Tibial artery (tissue), 4 donors: ENCODE data around the gene CELSR2.
A peak's percentile ranks its signal among the peaks of the same experiment; 100 is the strongest.

Experiments used
- DNase-seq, 2 donors: peaks; one replicate each; pipeline ENCODE4 v3.0.0-alpha.2; 2019
- H3K27ac ChIP-seq, 2 donors: fragments of 200-600 bp; sonication (generic) in 1 of 2; 1 replicate in 1 of 2; 2 replicates in 1 of 2; pipeline ENCODE4 v1.5.1; 2018 to 2019; ENCODE audit warnings: mild to moderate bottlenecking in 1 of 2
- H3K27me3 ChIP-seq, 2 donors: fragments of 200-600 bp; sonication (generic) in 1 of 2; one replicate each; pipeline versions ENCODE4 v1.5.1 to v1.6.0; 2016 to 2019
- H3K36me3 ChIP-seq, 3 donors: fragments of 200-600 bp; sonication (generic) in 2 of 3; one replicate each; pipeline ENCODE4 v1.5.1; 2016 to 2019; ENCODE audit warnings: mild to moderate bottlenecking in 2 of 3
- H3K4me1 ChIP-seq, 4 donors: fragments of 200-600 bp; sonication (generic) in 2 of 4; 1 replicate in 3 of 4; 2 replicates in 1 of 4; pipeline ENCODE4 v1.5.1; 2016 to 2019
- H3K4me3 ChIP-seq, 2 donors: fragments of 200-600 bp; sonication (generic) in 1 of 2; 1 replicate in 1 of 2; 2 replicates in 1 of 2; pipeline ENCODE4 v1.5.1; 2018 to 2019; ENCODE audit warnings: mild to moderate bottlenecking in 2 of 2
- H3K9me3 ChIP-seq, 3 donors: fragments of 200-600 bp; sonication (generic) in 1 of 3; one replicate each; pipeline ENCODE4 v1.5.1; 2016 to 2019
- CTCF ChIP-seq, 2 experiments: fragments of 200-600 bp in 1 of 2; fragments of 450-650 bp in 1 of 2; IDR thresholded peaks; one replicate each; pipeline ENCODE4 v1.5.1; 2017 to 2019; ENCODE audit warnings: antibody characterized with exemption in 2 of 2, mild to moderate bottlenecking in 1 of 2, moderate library complexity in 1 of 2
- intact Hi-C: fragments of 100-400 bp; cut with DNase I; formaldehyde crosslinking; loops from one replicate; pipeline ENCODE4 v1.15.0; 2023; ENCODE audit warnings: low total_unique reads

Gene CELSR2

GRCh38 chr1:109253803-109254620, 4.7 kb downstream of the CELSR2 start:
- Histone ChIP-seq H3K4me1 (peaks cover 0 to 42% (median 30%) of the 10 kb centered on the region in 4 donors), H3K27ac (peak overlapping the region; percentile 78 to 79), H3K36me3 (peaks cover 0 to 8% (median 7%) of the 10 kb centered on the region in 3 donors), H3K27me3 (no peaks in the 10 kb centered on the region), H3K9me3 (no peaks in the 10 kb centered on the region), H3K4me3 (peak overlapping the region; percentile 12 to 16)
- no peak for DNase-seq
- TF ChIP-seq CTCF (IDR thresholded peaks at IDR 0.05), result no peak
- intact Hi-C loops, result no loop called here

- TF ChIP-seq CTCF (IDR thresholded peaks at IDR 0.05), result no peak
- DNase-seq, result no peak
- no peaks in the 10 kb centered on the region for H3K27me3 ChIP-seq
- H3K36me3 ChIP-seq, result peaks cover 0 to 13% (median 9%) of the 10 kb centered on the region in 3 donors
- H3K4me1 ChIP-seq, result peaks cover 0 to 39% (median 27%) of the 10 kb centered on the region in 4 donors
- peak overlapping the region; percentile 78 to 79 for H3K27ac ChIP-seq
- intact Hi-C loops, result no loop called here
- no peak overlapping the region for H3K4me3 ChIP-seq
- H3K9me3 ChIP-seq, result no peaks in the 10 kb centered on the region
Observed at GRCh38 chr1:109254621-109255096, 5.3 kb downstream of the CELSR2 start.

GRCh38 chr1:109255097-109255651, 5.8 kb downstream of the CELSR2 start:
- Histone ChIP-seq H3K27ac (no peak overlapping the region), H3K36me3 (peaks cover 0 to 13% (median 9%) of the 10 kb centered on the region in 3 donors), H3K4me3 (no peak overlapping the region), H3K9me3 (no peaks in the 10 kb centered on the region), H3K27me3 (no peaks in the 10 kb centered on the region), H3K4me1 (peaks cover 0 to 34% (median 24%) of the 10 kb centered on the region in 4 donors)
- TF ChIP-seq CTCF (IDR thresholded peaks at IDR 0.05), result no peak
- DNase-seq, result no peak
- intact Hi-C loops, result no loop called here

GRCh38 chr1:109255678-109256077, 6.3 kb downstream of the CELSR2 start:
- Histone ChIP-seq H3K9me3 (no peaks in the 10 kb centered on the region), H3K27me3 (no peaks in the 10 kb centered on the region), H3K4me1 (peaks cover 0 to 30% (median 22%) of the 10 kb centered on the region in 4 donors), H3K36me3 (peaks cover 0 to 13% (median 9%) of the 10 kb centered on the region in 3 donors), H3K4me3 (no peak overlapping the region), H3K27ac (no peak overlapping the region)
- intact Hi-C loops, result no loop called here
- no peak for DNase-seq
- TF ChIP-seq CTCF (IDR thresholded peaks at IDR 0.05), result no peak

GRCh38 chr1:109256085-109256484, 6.7 kb downstream of the CELSR2 start:
- TF ChIP-seq CTCF (IDR thresholded peaks at IDR 0.05), result no peak
- intact Hi-C loops, result no loop called here
- Histone ChIP-seq H3K4me3 (no peak overlapping the region), H3K27ac (no peak overlapping the region), H3K9me3 (no peaks in the 10 kb centered on the region), H3K36me3 (peaks cover 0 to 17% (median 9%) of the 10 kb centered on the region in 3 donors), H3K4me1 (peaks cover 0 to 30% (median 22%) of the 10 kb centered on the region in 4 donors), H3K27me3 (no peaks in the 10 kb centered on the region)
- DNase-seq, result no peak
